ENCODE results near the gene ZEB2. TPM values are rescaled to one million over a fixed set of nuclear protein-coding genes. Genes with fewer than 3 reads are reported as not detected.

ZEB2 gene
- total RNA-seq, 1 donor from 2014 or later, result 89.1 TPM

GRCh38 chr2:144458541-144458940 is 61.4 kb downstream of the ZEB2 start:
- Histone ChIP-seq H3K4me1 (peaks cover 100% of the 10 kb centered on the region), H3K27ac (replicated peaks) (peak overlapping the region; percentile 75), H3K4me3 (no peak overlapping the region)

GRCh38 chr2:144456680-144457079 is 63.2 kb downstream of the ZEB2 start:
- intact Hi-C loops (cut with micrococcal nuclease), result loop anchor here (10.0 kb wide), 1 partner anchor 48 kb away; no protein-coding TSS in a partner anchor
- H3K4me3 ChIP-seq, result no peak overlapping the region
- no peak for DNase-seq
- peak overlapping the region; percentile 75 for H3K27ac ChIP-seq (replicated peaks)
- no peaks in the 10 kb centered on the region for H3K36me3 ChIP-seq
- no peaks in the 10 kb centered on the region for H3K27me3 ChIP-seq (ENCODE audit: low read depth)
- TF ChIP-seq CTCF (IDR thresholded peaks at IDR 0.05; ENCODE audit: borderline replicate concordance), result no peak
- peaks cover 100% of the 10 kb centered on the region for H3K4me1 ChIP-seq
- no peaks in the 10 kb centered on the region for H3K9me3 ChIP-seq (replicated peaks)

More at GRCh38 chr2:144458541-144458940, 61.4 kb downstream of the ZEB2 start:
- H3K36me3 ChIP-seq, result no peaks in the 10 kb centered on the region
- DNase-seq, result no peak
- no peaks in the 10 kb centered on the region for H3K27me3 ChIP-seq (ENCODE audit: low read depth)
- H3K9me3 ChIP-seq (replicated peaks), result no peaks in the 10 kb centered on the region
- intact Hi-C loops (cut with micrococcal nuclease), result loop anchor here (10.0 kb wide), 1 partner anchor 46 kb away; no protein-coding TSS in a partner anchor
- TF ChIP-seq CTCF (IDR thresholded peaks at IDR 0.05; ENCODE audit: borderline replicate concordance), result no peak

- H3K27ac ChIP-seq (replicated peaks), result peak overlapping the region; percentile 75
- H3K27me3 ChIP-seq (ENCODE audit: low read depth), result no peaks in the 10 kb centered on the region
- no peaks in the 10 kb centered on the region for H3K36me3 ChIP-seq
- peaks cover 100% of the 10 kb centered on the region for H3K4me1 ChIP-seq
- no peak for DNase-seq
- TF ChIP-seq CTCF (IDR thresholded peaks at IDR 0.05; ENCODE audit: borderline replicate concordance), result no peak
- intact Hi-C loops (cut with micrococcal nuclease), result loop anchor here (10.0 kb wide), 1 partner anchor 49 kb away; no protein-coding TSS in a partner anchor
- H3K4me3 ChIP-seq, result no peak overlapping the region
- H3K9me3 ChIP-seq (replicated peaks), result no peaks in the 10 kb centered on the region
These were observed 63.9 kb downstream of the ZEB2 start for GRCh38 chr2:144455987-144456386.

- Histone ChIP-seq H3K27me3 (ENCODE audit: low read depth) (no peaks in the 10 kb centered on the region), H3K9me3 (replicated peaks) (no peaks in the 10 kb centered on the region), H3K36me3 (no peaks in the 10 kb centered on the region), H3K4me1 (peaks cover 98% of the 10 kb centered on the region), H3K27ac (replicated peaks) (peak overlapping the region; percentile 75), H3K4me3 (peak overlapping the region; percentile 18)
- intact Hi-C loops (cut with micrococcal nuclease), result loop anchor here (10.0 kb wide), 1 partner anchor 50 kb away; no protein-coding TSS in a partner anchor
- TF ChIP-seq CTCF (IDR thresholded peaks at IDR 0.05; ENCODE audit: borderline replicate concordance), result no peak
- DNase-seq, result no peak
These were observed 65.2 kb downstream of the ZEB2 start for GRCh38 chr2:144454466-144455287.

GRCh38 chr2:144453486-144454158 is 66.3 kb downstream of the ZEB2 start:
- DNase-seq, result no peak
- peak overlapping the region; percentile 47 for H3K4me3 ChIP-seq
- H3K9me3 ChIP-seq (replicated peaks), result no peaks in the 10 kb centered on the region
- peaks cover 98% of the 10 kb centered on the region for H3K4me1 ChIP-seq
- no peaks in the 10 kb centered on the region for H3K27me3 ChIP-seq (ENCODE audit: low read depth)
- TF ChIP-seq CTCF (IDR thresholded peaks at IDR 0.05; ENCODE audit: borderline replicate concordance), result no peak
- peak overlapping the region; percentile 75 for H3K27ac ChIP-seq (replicated peaks)
- H3K36me3 ChIP-seq, result no peaks in the 10 kb centered on the region
- intact Hi-C loops (cut with micrococcal nuclease), result loop anchor here (10.0 kb wide), 1 partner anchor 51 kb away; no protein-coding TSS in a partner anchor
